GM12801 (cell line): Measurements from ENCODE around the gene ORMDL2.

ENCODE experiments used
- TF ChIP-seq, protein P1 (sequence below): IDR thresholded peaks from one replicate; pipeline ENCODE4 v1.5.1; 2011; ENCODE audit warnings: control low read depth; ENCODE audit not compliant: insufficient read length; ENCODE audit errors: extremely low read depth

Gene ORMDL2

DNA sequence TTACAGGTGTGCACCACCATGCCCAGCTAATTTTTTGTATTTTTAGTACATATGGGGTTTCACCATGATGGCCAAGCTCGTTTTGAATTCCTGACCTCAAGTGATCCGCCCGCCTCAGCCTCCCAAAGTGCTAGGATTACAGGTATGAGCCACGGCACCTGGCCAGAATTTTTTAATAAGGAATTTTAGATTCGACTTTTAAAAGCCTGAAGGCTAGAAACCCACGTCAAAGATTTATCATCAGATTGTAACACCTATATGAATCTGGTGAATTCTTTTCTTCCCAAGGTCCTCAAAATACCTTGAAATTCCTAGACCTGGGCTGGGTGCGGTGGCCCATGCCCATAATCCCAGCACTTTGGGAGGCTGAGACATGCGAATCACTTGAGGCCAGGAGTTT is 43.6 kb downstream of the ORMDL2 start:
- TF ChIP-seq, protein P1, sequence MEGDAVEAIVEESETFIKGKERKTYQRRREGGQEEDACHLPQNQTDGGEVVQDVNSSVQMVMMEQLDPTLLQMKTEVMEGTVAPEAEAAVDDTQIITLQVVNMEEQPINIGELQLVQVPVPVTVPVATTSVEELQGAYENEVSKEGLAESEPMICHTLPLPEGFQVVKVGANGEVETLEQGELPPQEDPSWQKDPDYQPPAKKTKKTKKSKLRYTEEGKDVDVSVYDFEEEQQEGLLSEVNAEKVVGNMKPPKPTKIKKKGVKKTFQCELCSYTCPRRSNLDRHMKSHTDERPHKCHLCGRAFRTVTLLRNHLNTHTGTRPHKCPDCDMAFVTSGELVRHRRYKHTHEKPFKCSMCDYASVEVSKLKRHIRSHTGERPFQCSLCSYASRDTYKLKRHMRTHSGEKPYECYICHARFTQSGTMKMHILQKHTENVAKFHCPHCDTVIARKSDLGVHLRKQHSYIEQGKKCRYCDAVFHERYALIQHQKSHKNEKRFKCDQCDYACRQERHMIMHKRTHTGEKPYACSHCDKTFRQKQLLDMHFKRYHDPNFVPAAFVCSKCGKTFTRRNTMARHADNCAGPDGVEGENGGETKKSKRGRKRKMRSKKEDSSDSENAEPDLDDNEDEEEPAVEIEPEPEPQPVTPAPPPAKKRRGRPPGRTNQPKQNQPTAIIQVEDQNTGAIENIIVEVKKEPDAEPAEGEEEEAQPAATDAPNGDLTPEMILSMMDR: no peak

DNA sequence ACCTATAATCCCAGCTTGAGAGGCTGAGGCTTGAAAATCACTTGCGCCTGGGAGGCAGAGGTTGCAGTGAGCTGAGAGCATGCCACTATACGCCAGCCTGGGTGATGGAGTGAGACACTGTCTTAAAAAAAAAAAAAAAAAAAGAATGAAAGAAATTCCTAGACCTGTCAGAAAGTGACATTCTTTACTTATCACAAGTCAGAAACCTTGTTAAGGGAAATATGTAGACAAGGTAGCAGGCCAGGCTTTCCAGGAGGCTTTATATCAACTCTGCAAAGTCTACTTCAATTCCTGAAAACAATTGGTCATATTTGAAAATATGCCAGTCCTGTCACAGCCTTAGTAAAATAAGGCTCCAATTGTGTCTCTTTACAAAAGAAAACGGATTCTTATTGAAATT is 44.0 kb downstream of the ORMDL2 start:
- TF ChIP-seq, protein P1: no peak

GRCh38 chr12:55862286-55862685 is 44.4 kb downstream of the ORMDL2 start:
- TF ChIP-seq, protein P1: no peak

- TF ChIP-seq, protein P1: no peak
Observed at GRCh38 chr12:55865327-55865726, 47.5 kb downstream of the ORMDL2 start.
